Lower leg skin (tissue), 4 donors: ENCODE results near the gene RPS5. TPM values are rescaled to one million over a fixed set of nuclear protein-coding genes. Genes with fewer than 3 reads are reported as not detected.

Source experiments
- DNase-seq, 2 donors: peaks; one replicate each; pipeline ENCODE4 v3.0.0-alpha.2; 2019; ENCODE audit warnings: low spot score in 2 of 2
- H3K4me3 ChIP-seq: fragments of 200-600 bp; sonication (generic); 2 replicates; pipeline ENCODE4 v1.5.1; 2017; ENCODE audit warnings: mild to moderate bottlenecking, low read depth; ENCODE audit not compliant: poor library complexity, severe bottlenecking
- POLR2A ChIP-seq, 2 donors: fragments of 450-650 bp; IDR thresholded peaks; one replicate each; pipeline ENCODE4 v1.6.1; 2016 to 2017; ENCODE audit warnings: antibody characterized with exemption in 2 of 2, mild to moderate bottlenecking in 1 of 2, moderate library complexity in 1 of 2
- WGBS, 2 donors: methylation state at CpG; one replicate each; pipeline ENCODE4 v1.1.5; 2018; 5-methylcytosine and 5-hydroxymethylcytosine counted together
- intact Hi-C: fragments of 100-400 bp; cut with DNase I; formaldehyde crosslinking; loops from one replicate; pipeline ENCODE4 v1.15.0; 2023; ENCODE audit warnings: low total_unique reads
- total RNA-seq, 4 donors: library from RNA; depleted of rRNA; stranded (reverse); fragments of >200 nt; gene quantifications; one replicate each; pipeline ENCODE4 v1.1.0, GENCODE V29; 2016
- TF ChIP-seq, protein P1 (sequence below), 3 donors: fragments of 450-650 bp; IDR thresholded peaks; one replicate each; pipeline ENCODE4 v1.5.1; 2016; ENCODE audit warnings: antibody characterized with exemption in 3 of 3, mild to moderate bottlenecking in 3 of 3, moderate library complexity in 2 of 3

Gene RPS5
- total RNA-seq, 4 donors from 2014 or later: 1,758 to 2,840 (median 2,497) TPM

DNA sequence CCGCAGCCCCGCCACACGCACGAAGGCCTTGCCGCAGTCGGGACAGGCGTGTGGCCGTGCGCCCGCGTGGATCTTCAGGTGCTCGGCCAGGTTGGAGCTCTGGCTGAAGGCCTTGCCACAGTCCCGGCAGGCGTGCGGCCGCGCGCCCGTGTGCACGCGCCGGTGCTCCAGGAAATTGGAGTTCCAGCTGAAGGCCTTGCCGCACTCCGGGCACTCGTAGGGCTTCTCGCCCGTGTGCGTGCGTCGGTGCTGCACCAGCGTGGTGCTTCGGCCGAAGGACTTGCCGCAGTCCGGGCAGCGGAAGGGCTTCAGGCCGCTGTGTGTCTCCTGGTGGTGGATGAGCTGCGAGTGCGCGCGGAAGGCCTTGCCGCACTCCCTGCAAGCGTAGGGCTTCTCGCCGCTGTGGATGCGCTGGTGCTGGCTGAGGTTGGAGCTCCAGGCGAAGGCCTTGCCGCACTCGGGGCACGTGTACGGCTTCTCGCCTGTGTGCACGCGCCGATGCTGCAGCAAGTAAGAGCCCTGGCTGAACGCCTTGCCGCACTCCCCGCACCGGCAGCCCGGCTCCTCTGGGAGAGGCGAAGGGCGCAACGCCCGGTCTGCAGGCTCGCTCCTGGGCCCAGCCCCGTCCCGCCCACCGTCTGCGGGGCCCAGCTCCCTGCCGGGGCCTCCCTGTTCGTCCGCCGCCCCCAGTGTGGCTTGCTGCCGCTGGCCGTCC is 30.1 kb upstream of the RPS5 start:
- no peak overlapping the region for H3K4me3 ChIP-seq
- intact Hi-C loops: no loop called here
- DNase-seq: no peak
- 54 to 57% methylated on average over 62 to 67 of the region's 75 CpGs for WGBS, 2 donors
- no peak for TF ChIP-seq POLR2A (IDR thresholded peaks at IDR 0.05)
- TF ChIP-seq, protein P1, sequence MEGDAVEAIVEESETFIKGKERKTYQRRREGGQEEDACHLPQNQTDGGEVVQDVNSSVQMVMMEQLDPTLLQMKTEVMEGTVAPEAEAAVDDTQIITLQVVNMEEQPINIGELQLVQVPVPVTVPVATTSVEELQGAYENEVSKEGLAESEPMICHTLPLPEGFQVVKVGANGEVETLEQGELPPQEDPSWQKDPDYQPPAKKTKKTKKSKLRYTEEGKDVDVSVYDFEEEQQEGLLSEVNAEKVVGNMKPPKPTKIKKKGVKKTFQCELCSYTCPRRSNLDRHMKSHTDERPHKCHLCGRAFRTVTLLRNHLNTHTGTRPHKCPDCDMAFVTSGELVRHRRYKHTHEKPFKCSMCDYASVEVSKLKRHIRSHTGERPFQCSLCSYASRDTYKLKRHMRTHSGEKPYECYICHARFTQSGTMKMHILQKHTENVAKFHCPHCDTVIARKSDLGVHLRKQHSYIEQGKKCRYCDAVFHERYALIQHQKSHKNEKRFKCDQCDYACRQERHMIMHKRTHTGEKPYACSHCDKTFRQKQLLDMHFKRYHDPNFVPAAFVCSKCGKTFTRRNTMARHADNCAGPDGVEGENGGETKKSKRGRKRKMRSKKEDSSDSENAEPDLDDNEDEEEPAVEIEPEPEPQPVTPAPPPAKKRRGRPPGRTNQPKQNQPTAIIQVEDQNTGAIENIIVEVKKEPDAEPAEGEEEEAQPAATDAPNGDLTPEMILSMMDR (IDR thresholded peaks at IDR 0.05): no peak

DNA sequence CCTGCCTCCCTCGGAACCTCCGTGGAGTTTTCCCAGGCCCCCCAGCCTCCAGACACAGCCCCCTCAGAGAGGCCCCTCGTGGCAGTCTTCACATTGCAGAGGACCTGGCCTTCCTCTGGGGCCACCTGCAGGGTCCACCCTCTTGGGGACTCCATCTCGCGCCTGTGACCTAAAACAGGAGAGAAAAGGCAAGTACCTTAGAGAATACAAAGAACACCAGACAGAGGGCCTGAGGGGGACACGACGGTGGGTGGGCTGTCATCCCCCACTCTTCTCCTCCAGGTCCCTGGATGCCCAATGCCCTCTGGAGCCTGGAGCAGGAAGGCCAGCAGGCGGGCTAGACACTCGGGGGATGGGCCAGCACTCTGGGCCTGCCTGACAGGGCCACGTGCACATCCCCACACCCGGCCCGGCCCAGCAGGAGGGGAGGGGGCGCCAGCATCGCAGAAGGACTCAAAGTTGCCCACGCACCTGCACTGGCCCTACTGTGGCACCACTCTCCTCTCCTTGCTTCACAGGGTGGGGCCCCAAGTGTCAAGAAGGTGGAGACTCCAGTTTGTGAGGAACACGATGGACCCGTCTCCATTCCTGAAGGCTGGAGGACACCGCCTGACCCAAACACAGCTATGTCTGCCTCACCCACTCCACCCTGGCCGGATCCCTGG is 29.5 kb upstream of the RPS5 start:
- intact Hi-C loops: no loop called here
- DNase-seq: no peak
- WGBS, 2 donors: 71 to 88% methylated on average over 19 of the region's 19 CpGs
- no peak overlapping the region for H3K4me3 ChIP-seq
- TF ChIP-seq, protein P1 (IDR thresholded peaks at IDR 0.05): no peak
- no peak for TF ChIP-seq POLR2A (IDR thresholded peaks at IDR 0.05)

DNA sequence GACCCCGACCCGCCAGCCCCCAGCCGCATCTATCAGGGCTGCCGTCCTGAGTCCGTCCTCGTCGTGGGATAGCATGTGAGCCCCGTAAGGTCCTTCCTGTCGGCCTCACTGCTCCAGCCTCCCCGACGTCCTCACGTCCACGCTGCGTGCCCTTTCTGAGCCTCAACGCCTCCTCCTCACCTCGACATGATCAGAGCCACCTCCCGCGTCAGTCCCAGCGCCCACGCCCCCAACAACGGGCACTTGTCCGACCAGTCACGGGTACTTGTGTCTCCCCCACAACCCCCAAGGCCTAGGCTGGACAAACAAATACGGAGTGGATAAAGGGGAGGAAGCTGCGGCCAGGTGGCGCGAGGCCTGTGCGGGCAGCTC is 25.2 kb upstream of the RPS5 start:
- peak overlapping the region; percentile 72 for H3K4me3 ChIP-seq
- peak in 1 of 2 donors; percentile 41 for DNase-seq
- 2 to 3% methylated on average over 28 of the region's 28 CpGs for WGBS, 2 donors
- intact Hi-C loops: no loop called here
- TF ChIP-seq, protein P1 (IDR thresholded peaks at IDR 0.05): no peak
- no peak for TF ChIP-seq POLR2A (IDR thresholded peaks at IDR 0.05)

DNA sequence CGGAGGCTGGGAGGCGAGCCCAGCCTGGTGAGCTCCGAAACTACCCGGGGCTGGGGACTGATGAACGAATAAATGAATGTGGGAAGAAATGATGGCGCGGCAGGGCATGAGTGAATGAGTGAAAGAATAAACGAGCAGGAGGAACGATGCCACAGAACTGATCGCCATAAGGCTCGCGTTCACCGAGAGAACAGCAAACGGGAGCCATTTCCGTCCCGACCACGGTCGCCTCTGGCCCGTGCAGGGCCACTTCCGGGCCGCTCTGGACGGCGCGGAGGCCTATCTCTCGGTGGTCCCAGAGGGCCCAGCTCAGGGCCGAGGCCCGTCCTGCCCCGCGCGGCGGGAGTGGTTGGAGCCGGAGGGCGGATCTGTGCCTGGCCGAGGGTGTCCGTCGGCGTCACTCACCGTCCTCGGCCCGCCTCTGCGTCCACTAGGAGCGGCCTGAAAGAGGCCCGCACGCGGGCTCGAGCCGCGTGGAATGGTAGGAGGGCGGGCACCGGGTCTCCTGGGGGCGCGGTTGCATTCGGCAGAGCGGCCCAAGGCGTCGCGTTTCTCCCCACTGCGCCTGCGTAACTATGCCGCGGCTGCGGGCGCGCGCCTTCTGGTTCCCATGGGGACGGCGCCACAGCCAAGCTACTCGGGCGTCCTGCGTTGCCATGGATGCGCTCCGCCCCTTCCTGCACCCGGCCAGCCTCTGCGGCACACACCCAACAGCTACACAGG is 24.6 kb upstream of the RPS5 start, which contains the start of gene ZNF497:
ZNF497 (minus strand) TSS at position 480 of the 723 bp plus-strand sequence. CDS start 5,116 bp downstream, outside the sequence.
- intact Hi-C loops: no loop called here
- WGBS, 2 donors: 0 to 1% methylated on average over 44 to 49 of the region's 74 CpGs
- no peak for TF ChIP-seq POLR2A (IDR thresholded peaks at IDR 0.05)
- TF ChIP-seq, protein P1 (IDR thresholded peaks at IDR 0.05): no peak
- peak within 1 kb of the TSS; percentile 72 for H3K4me3 ChIP-seq
- DNase-seq: peak; percentile 95 to 99

DNA sequence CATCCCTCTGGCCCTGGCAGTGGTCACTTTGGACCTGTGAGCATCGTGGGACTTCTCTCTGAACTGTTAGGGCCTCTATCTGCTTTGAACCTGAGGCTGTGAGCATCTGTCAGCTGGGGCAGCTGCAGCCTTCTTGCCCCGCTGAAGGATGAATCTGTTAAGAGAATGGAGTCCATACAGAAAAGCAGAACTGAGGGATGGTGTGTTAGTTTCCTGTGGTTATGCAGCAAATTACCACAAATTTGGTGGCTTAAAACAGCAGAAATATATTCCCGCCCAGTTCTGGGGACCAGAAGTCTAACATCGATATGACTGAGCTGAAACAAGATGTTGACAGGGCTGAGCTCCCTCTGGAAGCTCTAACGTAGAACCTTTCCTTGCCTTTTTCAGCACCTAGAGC is 22.9 kb upstream of the RPS5 start:
- WGBS, 2 donors: 79 to 82% methylated on average over 5 of the region's 5 CpGs
- H3K4me3 ChIP-seq: no peak overlapping the region
- no peak for DNase-seq
- TF ChIP-seq POLR2A (IDR thresholded peaks at IDR 0.05): no peak
- TF ChIP-seq, protein P1 (IDR thresholded peaks at IDR 0.05): no peak
- intact Hi-C loops: no loop called here
